GM10248 (cell line): Measurements from ENCODE around the gene STING1.
A peak's percentile ranks its signal among the peaks of the same experiment; 100 is the strongest.

Experiments used
- CTCF ChIA-PET: fragments of 300-600 bp; sonication (Branson Sonifier 250); formaldehyde crosslinking; extraction: SDS; loops from one replicate; lab custom pipeline; 2021; ENCODE audit warnings: antibody characterized with exemption; lab: Yijun Ruan, JAX
- POLR2A ChIA-PET: fragments of 350-650 bp; sonication (Branson Sonifier 250); formaldehyde crosslinking; extraction: SDS; loops from one replicate; lab custom pipeline; 2020; ENCODE audit warnings: antibody characterized with exemption; lab: Yijun Ruan, JAX
- DNase-seq: peaks from one replicate; pipeline ENCODE4 v3.0.0; 2012; ENCODE audit errors: extremely low spot score
- CTCF ChIP-seq: IDR thresholded peaks from 2 replicates; pipeline ENCODE4 v1.5.1; 2012; ENCODE audit warnings: mild to moderate bottlenecking, low read depth; ENCODE audit errors: extremely low read depth, missing control alignments, control extremely low read depth

The STING1 gene

GRCh38 chr5:139495638-139496435 lies 13.3 kb upstream of the STING1 start:
- DNase-seq = no peak
- POLR2A ChIA-PET = no interaction called here
- CTCF ChIA-PET = interaction anchor here (1.1 to 4.1 kb wide), 11 partner anchors 8 to 92 kb away, joined by 3 to 15 read pairs (median 4); partner anchors contain the start of gene SPATA24
- no peak for TF ChIP-seq CTCF

GRCh38 chr5:139494832-139495231 lies 12.3 kb upstream of the STING1 start:
- CTCF ChIA-PET = interaction anchor here (1.0 to 4.1 kb wide), 10 partner anchors 9 to 72 kb away, joined by 3 to 15 read pairs (median 4); no protein-coding TSS in a partner anchor
- POLR2A ChIA-PET = no interaction called here
- DNase-seq = no peak
- no peak for TF ChIP-seq CTCF

- no peak for TF ChIP-seq CTCF
- ChIA-PET CTCF (interaction anchor here (1.0 to 2.1 kb wide), 7 partner anchors 12 to 272 kb away, joined by 3 to 10 read pairs (median 4); no protein-coding TSS in a partner anchor), POLR2A (no interaction called here)
- DNase-seq = no peak
These were observed 11.7 kb upstream of the STING1 start for GRCh38 chr5:139494256-139494655.

DNA sequence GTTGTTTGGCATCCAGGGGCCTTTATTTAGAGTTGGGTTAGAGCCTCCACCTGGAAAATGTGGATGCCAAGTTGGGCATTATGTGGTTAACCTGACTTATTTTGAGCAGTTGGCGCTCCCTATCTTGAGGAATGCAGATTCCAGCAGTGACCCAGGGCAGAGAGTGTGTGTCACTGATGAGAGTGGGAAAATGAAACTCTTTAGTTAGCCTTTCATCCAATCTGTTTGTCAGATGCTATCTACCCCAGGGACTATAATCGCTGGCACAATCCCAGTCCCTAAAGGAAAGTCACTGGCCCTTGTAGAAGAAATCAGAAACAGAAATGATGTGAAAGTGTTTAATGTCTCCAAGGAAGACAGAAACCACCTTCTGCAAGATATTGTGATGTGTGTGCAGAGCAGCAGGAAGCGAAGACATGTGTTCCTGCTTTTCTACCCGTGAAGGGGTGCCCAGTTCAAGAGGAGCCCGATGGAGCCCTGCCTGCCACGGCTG lies 10.2 kb upstream of the STING1 start:
- ChIA-PET POLR2A (no interaction called here), CTCF (interaction anchor here (1.2 to 2.1 kb wide), 4 partner anchors 10 to 25 kb away, joined by 3 to 10 read pairs (median 4); no protein-coding TSS in a partner anchor)
- TF ChIP-seq CTCF = no peak
- no peak for DNase-seq

DNA sequence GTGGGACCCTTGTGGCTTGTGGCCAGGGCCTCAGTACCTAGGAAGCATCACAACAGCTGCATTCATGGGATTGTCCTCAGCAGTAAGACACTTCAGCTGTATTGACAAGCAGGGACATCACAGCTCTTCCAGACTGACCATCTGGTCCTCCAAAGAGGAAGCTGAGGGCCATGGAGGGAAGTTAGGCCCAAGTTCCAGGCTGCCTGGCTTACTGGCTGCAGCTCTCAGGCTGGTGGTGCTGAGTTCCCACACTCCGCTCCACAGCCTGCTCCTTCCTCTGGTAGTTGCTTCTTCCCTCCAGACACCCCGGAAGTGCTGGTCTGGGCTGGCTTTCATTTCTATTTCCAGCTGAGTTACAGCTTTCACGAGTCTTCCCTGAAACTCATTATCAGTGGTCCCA lies 5.7 kb upstream of the STING1 start:
- CTCF ChIA-PET = interaction anchor here (0.8 to 1.9 kb wide), 3 partner anchors 9 to 27 kb away, joined by 3 to 12 read pairs (median 3); no protein-coding TSS in a partner anchor

More for the DNA sequence above, 5.7 kb upstream of the STING1 start:
- peak; percentile 23 for DNase-seq
- POLR2A ChIA-PET = no interaction called here
- TF ChIP-seq CTCF = no peak
